GM23248 (cell line): ENCODE results near the gene BRD4. TPM values are rescaled to one million over a fixed set of nuclear protein-coding genes. Genes with fewer than 3 reads are reported as not detected.

ENCODE experiments used
- DNase-seq: peaks from one replicate; pipeline ENCODE4 v3.0.0-alpha.2; 2015
- H2AFZ ChIP-seq: fragments of 200-600 bp; sonication (generic); 2 replicates; pipeline ENCODE4 v1.6.1; 2016; ENCODE audit warnings: antibody characterized with exemption
- H3F3A ChIP-seq: fragments of 200-600 bp; sonication (generic); 2 replicates; pipeline ENCODE4 v1.6.1; 2016; ENCODE audit warnings: mild to moderate bottlenecking, antibody characterized with exemption, mixed run types; ENCODE audit not compliant: insufficient read depth
- H3K27ac ChIP-seq: fragments of 200-600 bp; sonication (generic); 2 replicates; pipeline ENCODE4 v1.5.1; 2016; ENCODE audit warnings: mild to moderate bottlenecking
- H3K27me3 ChIP-seq: fragments of 200-600 bp; sonication (generic); replicated peaks from 2 replicates; pipeline ENCODE4 v1.6.1; 2016; ENCODE audit warnings: mild to moderate bottlenecking; ENCODE audit not compliant: insufficient read depth
- H3K36me3 ChIP-seq: fragments of 200-600 bp; sonication (generic); 2 replicates; pipeline ENCODE4 v1.6.1; 2016; ENCODE audit warnings: low read depth, mild to moderate bottlenecking
- H3K4me1 ChIP-seq: fragments of 200-600 bp; sonication (generic); 2 replicates; pipeline ENCODE4 v1.6.1; 2016; ENCODE audit warnings: mild to moderate bottlenecking; ENCODE audit not compliant: insufficient read depth
- H3K4me2 ChIP-seq: fragments of 200-600 bp; sonication (generic); one replicate; pipeline ENCODE4 v1.6.1; 2016; ENCODE audit warnings: mild to moderate bottlenecking; ENCODE audit not compliant: unreplicated experiment
- H3K4me3 ChIP-seq: fragments of 200-600 bp; sonication (generic); 2 replicates; pipeline ENCODE4 v1.5.1; 2016; ENCODE audit warnings: mild to moderate bottlenecking
- H3K79me2 ChIP-seq: fragments of 200-600 bp; sonication (generic); 2 replicates; pipeline ENCODE4 v1.6.1; 2016; ENCODE audit warnings: mild to moderate bottlenecking; ENCODE audit not compliant: insufficient read depth
- H3K9ac ChIP-seq: fragments of 200-600 bp; sonication (generic); 2 replicates; pipeline ENCODE4 v1.6.1; 2016; ENCODE audit warnings: mild to moderate bottlenecking
- H3K9me2 ChIP-seq: fragments of 200-600 bp; sonication (generic); 2 replicates; pipeline ENCODE4 v1.6.1; 2016; ENCODE audit warnings: mixed run types, mild to moderate bottlenecking, moderate library complexity; ENCODE audit not compliant: insufficient read depth
- H3K9me3 ChIP-seq: fragments of 200-600 bp; sonication (generic); one replicate; pipeline ENCODE4 v1.6.1; 2017; ENCODE audit warnings: low read depth
- H4K20me1 ChIP-seq: fragments of 200-600 bp; sonication (generic); 2 replicates; pipeline ENCODE4 v1.6.0; 2016; ENCODE audit not compliant: insufficient read depth
- EZH2 ChIP-seq: fragments of 200-600 bp; sonication (generic); IDR thresholded peaks from 2 replicates; pipeline ENCODE4 v1.6.1; 2018; ENCODE audit warnings: antibody characterized with exemption, mild to moderate bottlenecking; ENCODE audit not compliant: insufficient read depth, poor library complexity, severe bottlenecking
- EZH2phosphoT487 ChIP-seq: fragments of 200-600 bp; sonication (generic); IDR thresholded peaks from 2 replicates; pipeline ENCODE4 v1.6.1; 2018; ENCODE audit warnings: antibody characterized with exemption, moderate library complexity, mild to moderate bottlenecking, low read depth; ENCODE audit not compliant: insufficient read depth
- WGBS, 2 experiments: methylation state at CpG; one replicate each; pipeline ENCODE4 v1.1.6; 2015 to 2017; ENCODE audit warnings: low lambda C conversion rate in 2 of 2, low coverage in 1 of 2; ENCODE audit errors: missing lambda C conversion rate in 2 of 2; 5-methylcytosine and 5-hydroxymethylcytosine counted together
- in situ Hi-C: fragments of 300-500 bp; cut with MboI; formaldehyde crosslinking; loops from 2 replicates; pipeline ENCODE4 v1.15.0; 2020
- polyA plus RNA-seq: library from polyadenylated mRNA; unstranded; fragments of >200 nt; fragmentation: Nextera tagmentation; extraction: Ambion mirVana; gene quantifications from 2 replicates; pipeline ENCODE4 v1.2.1, GENCODE V29; 2016
- total RNA-seq: library from RNA; depleted of rRNA; stranded (reverse); fragments of >200 nt; shearing (Covaris generic); gene quantifications from 2 replicates; pipeline ENCODE4 v1.2.3, GENCODE V29; 2014

The BRD4 gene
- total and polyA plus RNA-seq, 2 experiments from 2014 or later: 9.0 to 18.6 TPM

DNA sequence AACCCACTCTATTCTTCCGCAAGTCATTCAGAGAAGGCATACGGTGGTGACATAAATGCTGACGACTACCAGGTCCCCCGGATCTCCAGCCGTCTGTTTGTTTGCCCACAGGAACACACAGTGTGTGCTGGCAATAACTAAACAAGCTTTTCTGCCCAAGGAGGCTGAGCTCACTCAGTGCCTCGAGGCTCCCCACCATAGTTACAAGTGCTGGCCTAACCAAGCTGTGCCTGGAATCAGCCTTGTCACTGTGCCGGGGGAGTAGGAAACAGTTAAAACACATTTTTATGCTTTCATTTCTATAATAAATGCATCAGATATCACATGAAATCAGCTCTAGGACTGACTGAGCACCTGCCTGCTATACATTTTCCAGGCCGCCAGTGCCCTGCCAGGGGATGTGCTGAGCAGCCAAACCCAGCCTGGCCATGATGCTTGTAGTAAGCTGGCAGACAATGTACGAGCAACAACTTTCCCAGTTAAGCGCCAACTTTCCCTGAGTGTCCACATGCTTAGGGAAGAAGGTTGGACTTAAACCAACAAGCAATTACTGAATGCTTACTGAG lies 28.1 kb downstream of the BRD4 start:
- in situ Hi-C loops: no loop called here
- no peak for DNase-seq
- Histone ChIP-seq H3K4me3 (no peak overlapping the region), H3K27ac (peak overlapping the region; percentile 34; the same call in 1 of the 2 replicates), H3K4me2 (peak overlapping the region; percentile 70), H3K9me2 (no peaks in the 10 kb centered on the region), H3K27me3 (no peaks in the 10 kb centered on the region), H3K9me3 (no peaks in the 10 kb centered on the region), H3K79me2 (peaks cover 100% of the 10 kb centered on the region), H3K9ac (no peak overlapping the region), H3K36me3 (no peaks in the 10 kb centered on the region), H4K20me1 (peaks cover 32% of the 10 kb centered on the region), H2AFZ (no peak overlapping the region), H3F3A (peaks cover 40% of the 10 kb centered on the region), H3K4me1 (peaks cover 52% of the 10 kb centered on the region)
- 45 to 46% methylated on average over 10 of the region's 10 CpGs for WGBS, 2 experiments
- no peak for TF ChIP-seq EZH2
- TF ChIP-seq EZH2phosphoT487: no peak

DNA sequence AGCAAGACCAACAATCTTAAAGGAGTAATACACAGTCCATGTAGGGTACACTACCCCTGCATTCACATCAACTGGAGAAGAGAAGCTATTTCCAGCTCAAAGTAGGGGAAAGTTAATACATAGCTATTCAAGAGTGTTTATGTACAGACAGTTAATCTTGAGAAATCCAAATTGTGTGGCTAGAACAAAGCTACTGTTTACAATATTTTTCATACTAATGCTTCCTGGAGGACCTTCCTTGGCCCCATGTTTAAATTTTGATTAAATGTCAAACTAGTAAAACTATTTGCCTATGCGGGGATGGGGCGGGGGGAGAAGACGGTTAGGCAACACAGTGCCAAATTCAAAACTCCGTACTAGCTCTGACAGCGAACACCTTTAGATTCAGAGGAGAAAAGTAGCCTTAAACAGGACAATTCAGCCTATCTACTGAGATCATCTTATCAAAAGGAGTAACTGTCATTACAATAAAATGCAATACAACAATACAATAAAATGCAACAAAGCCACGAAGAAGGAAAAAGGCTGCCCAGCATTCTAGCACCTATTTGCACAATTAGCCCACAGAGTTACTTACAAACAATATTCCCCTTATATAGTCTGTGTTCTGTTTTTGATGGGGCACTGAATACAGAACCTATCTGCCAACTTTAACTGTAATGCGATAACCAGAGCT lies 29.1 kb downstream of the BRD4 start:
- Histone ChIP-seq H3K4me2 (peak overlapping the region; percentile 70), H2AFZ (no peak overlapping the region), H3K9me2 (no peaks in the 10 kb centered on the region), H3K9ac (no peak overlapping the region), H3K27ac (peak overlapping the region; percentile 34), H3K27me3 (no peaks in the 10 kb centered on the region), H3K4me1 (peaks cover 62% of the 10 kb centered on the region), H3K36me3 (no peaks in the 10 kb centered on the region), H4K20me1 (peaks cover 32% of the 10 kb centered on the region), H3K9me3 (no peaks in the 10 kb centered on the region), H3K4me3 (no peak overlapping the region), H3F3A (peaks cover 47% of the 10 kb centered on the region), H3K79me2 (peaks cover 100% of the 10 kb centered on the region)
- in situ Hi-C loops: no loop called here
- peak; percentile 58 for DNase-seq
- no peak for TF ChIP-seq EZH2phosphoT487
- TF ChIP-seq EZH2: no peak
- WGBS, 2 experiments: 53 to 58% methylated on average over 7 of the region's 7 CpGs

DNA sequence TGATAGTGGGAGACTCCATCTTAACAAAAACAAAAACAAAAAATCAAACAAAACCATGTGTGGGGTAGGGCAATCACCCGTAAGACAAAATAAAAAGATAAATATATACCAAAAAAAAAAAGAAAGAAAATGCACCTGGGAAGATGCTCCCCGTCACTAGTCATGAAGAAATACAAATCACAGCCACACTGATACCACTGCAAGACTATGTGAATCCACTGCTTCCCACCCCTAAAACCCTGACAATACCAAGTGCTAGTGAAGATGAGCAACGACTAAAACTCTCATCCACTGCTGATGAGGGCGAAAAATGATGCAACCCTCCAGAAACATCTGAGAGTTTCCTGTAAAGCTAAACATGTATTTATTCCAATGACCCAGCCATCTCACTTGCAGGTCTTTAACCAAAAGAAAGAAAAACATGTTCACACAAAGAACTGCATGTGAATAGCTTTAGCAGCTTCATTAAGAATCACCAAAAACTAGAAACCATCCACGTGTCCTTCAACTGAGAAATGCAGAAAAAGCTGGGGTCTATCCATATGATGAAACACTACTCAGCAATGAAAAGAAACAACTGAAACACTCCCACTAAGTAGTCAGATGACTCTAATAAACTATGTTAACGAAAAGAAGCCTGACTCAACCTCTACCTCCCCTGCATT lies 31.7 kb downstream of the BRD4 start:
- Histone ChIP-seq H3K27ac (peak overlapping the region; percentile 98), H3K4me2 (peak overlapping the region; percentile 69)

DNA sequence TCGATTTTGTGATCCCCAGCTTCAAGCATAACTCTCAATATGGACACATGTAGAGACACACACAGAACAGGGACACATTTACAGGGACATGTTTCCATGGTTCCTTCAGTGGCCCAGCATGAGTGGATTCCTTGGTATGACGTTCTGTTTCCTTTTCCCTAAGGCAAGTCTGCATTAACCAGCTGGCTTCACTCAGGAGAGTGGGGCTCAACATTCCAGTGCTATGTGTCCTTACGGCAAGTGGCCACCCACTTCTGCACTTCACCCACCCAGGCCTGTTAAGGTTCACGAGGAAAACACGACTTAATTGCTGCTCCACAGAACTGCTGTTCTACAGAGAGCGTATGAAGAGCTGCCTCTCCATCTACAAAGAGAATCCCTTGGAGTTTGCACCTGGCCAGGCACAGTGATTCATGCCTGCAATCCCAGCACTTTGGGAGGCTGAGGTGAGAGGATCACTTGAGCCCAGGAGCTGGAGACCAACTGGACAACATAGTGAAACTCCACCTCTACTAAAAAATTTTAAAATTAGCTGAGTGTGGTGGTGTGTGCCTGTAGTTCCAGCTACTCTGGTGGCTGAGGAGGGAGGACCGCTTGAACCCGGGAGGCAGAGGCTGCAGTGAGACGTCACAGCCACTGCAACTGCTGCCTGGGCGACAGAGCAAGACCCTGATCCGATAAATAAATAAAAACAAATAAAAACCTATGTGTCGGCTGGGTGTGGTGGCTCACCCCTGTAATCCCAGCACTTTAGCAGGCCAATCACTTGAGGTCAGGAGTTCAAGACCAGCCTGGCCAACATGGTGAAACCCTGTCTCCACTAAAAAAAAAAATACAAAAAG lies 32.5 kb downstream of the BRD4 start:
- peaks cover 20% of the 10 kb centered on the region for H4K20me1 ChIP-seq
- H2AFZ ChIP-seq: no peak overlapping the region
- peak overlapping the region; percentile 72 for H3K9ac ChIP-seq
- TF ChIP-seq EZH2phosphoT487 (no peak), EZH2 (no peak)
- in situ Hi-C loops: no loop called here
- H3K9me3 ChIP-seq: no peaks in the 10 kb centered on the region
- H3K4me1 ChIP-seq: peaks cover 83% of the 10 kb centered on the region
- H3K4me3 ChIP-seq: peak overlapping the region; percentile 22
- peaks cover 74% of the 10 kb centered on the region for H3F3A ChIP-seq
- H3K9me2 ChIP-seq: no peaks in the 10 kb centered on the region
- WGBS, 2 experiments: 72 to 74% methylated on average over 12 of the region's 12 CpGs
- H3K27ac ChIP-seq: peak overlapping the region; percentile 98
- DNase-seq: peak; percentile 87
- no peaks in the 10 kb centered on the region for H3K36me3 ChIP-seq
- H3K79me2 ChIP-seq: peaks cover 100% of the 10 kb centered on the region
- no peaks in the 10 kb centered on the region for H3K27me3 ChIP-seq
- peak overlapping the region; percentile 69 for H3K4me2 ChIP-seq

More for the DNA sequence above, 31.7 kb downstream of the BRD4 start:
- Histone ChIP-seq H3K9me3 (no peaks in the 10 kb centered on the region), H3K9me2 (no peaks in the 10 kb centered on the region), H3K4me1 (peaks cover 82% of the 10 kb centered on the region), H3K4me3 (peak overlapping the region; percentile 22), H3K79me2 (peaks cover 100% of the 10 kb centered on the region), H3K36me3 (no peaks in the 10 kb centered on the region), H2AFZ (no peak overlapping the region), H3K27me3 (no peaks in the 10 kb centered on the region), H3K9ac (peak overlapping the region; percentile 72), H3F3A (peaks cover 65% of the 10 kb centered on the region), H4K20me1 (peaks cover 20% of the 10 kb centered on the region; the same call in 1 of the 2 replicates)
- TF ChIP-seq EZH2 (no peak), EZH2phosphoT487 (no peak)
- in situ Hi-C loops: no loop called here
- 10 to 13% methylated on average over 6 of the region's 6 CpGs for WGBS, 2 experiments
- peak; percentile 93 for DNase-seq
